Measurements from ENCODE around the gene AR. TPM values are rescaled to one million over a fixed set of nuclear protein-coding genes. Genes with fewer than 3 reads are reported as not detected.

Gene AR
- total and polyA plus RNA-seq, 9 of the 15 experiments (the other 6 are each of a cell fraction or from before 2014, with no cell fraction given) = 0.01 to 0.04 (median 0.01) TPM; not detected in 6

DNA sequence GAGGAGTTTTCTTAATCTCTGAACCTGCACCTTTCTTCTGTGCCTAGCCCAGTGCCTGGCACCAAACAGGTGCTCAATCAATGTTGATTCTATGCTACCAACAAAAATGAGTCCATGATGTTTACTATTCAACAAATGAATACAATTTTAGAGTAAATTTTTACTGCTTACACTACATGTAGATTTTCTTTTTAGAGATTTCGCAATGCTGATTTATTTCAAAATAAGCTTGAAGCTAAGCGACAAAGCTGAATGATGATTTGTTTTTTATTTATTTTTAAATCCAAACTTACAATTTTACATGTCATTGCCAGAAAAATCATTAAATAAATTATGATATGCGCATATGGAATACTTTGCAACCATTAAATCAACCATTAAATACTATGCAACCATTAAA, 55.7 kb downstream of the AR start:
- in situ Hi-C loops (cut with MboI) (no loop called here), intact Hi-C loops (cut with micrococcal nuclease) (no loop called here)
- no peak overlapping the region for H3K4me3 ChIP-seq
- H3K9ac ChIP-seq (ENCODE audit: insufficient read depth in 1 of 2, low read depth in 2 of 2, low read length in 2 of 2) = no peak overlapping the region
- H3K4me2 ChIP-seq (ENCODE audit: insufficient read depth, low read length) = no peak overlapping the region
- no peak overlapping the region for H2AFZ ChIP-seq (ENCODE audit: low read depth, low read length)
- no peaks in the 10 kb centered on the region for H3K4me1 ChIP-seq (replicated peaks in 1 of 2; ENCODE audit: control insufficient read depth in 2 of 2, insufficient read depth in 2 of 2, low read length in 2 of 2)
- no peaks in the 10 kb centered on the region for H3K9me3 ChIP-seq (replicated peaks; ENCODE audit: control insufficient read depth, insufficient read depth, low read depth, low read length)
- ChIA-PET POLR2A (no interaction called here), CTCF (ENCODE audit: low intra/inter-chr PET ratio) (no interaction called here)
- no peaks in the 10 kb centered on the region for H3K27me3 ChIP-seq (ENCODE audit: control insufficient read depth in 2 of 2, insufficient read depth in 2 of 2, low read length in 2 of 2)
- DNase-seq (ENCODE audit: extremely low read depth in 1 of 4, low spot score in 3 of 4) = no peak
- no peak for ATAC-seq
- no peak overlapping the region for H3K27ac ChIP-seq (ENCODE audit: extremely low read depth, low read depth, low read length)
- WGBS (ENCODE audit: insufficient coverage, low coverage, missing lambda C conversion rate) = 3% methylated on average over 3 of the region's 3 CpGs
- FAIRE-seq = no peak
- H3K79me2 ChIP-seq (ENCODE audit: control insufficient read depth, insufficient read depth, low read length) = no peaks in the 10 kb centered on the region
- H4K20me1 ChIP-seq (replicated peaks; ENCODE audit: control insufficient read depth, insufficient read depth, low read length) = no peaks in the 10 kb centered on the region
- H3K9me1 ChIP-seq (ENCODE audit: control insufficient read depth, insufficient read depth, low read length) = no peaks in the 10 kb centered on the region
- no peaks in the 10 kb centered on the region for H3K36me3 ChIP-seq (ENCODE audit: control insufficient read depth, insufficient read depth, low read length)
- no TSS peak for BruUV-seq (replicated peaks)
- no peak for TF ChIP-seq ZNF12 (CRISPR knock-in tag; IDR thresholded peaks at IDR 0.05)
- TF ChIP-seq CEBPG (CRISPR knock-in tag; IDR thresholded peaks at IDR 0.05) = no peak
- TF ChIP-seq CEBPG (tag; conservative IDR thresholded peaks at IDR 0.05 in 1 of 2, IDR thresholded peaks at IDR 0.05 in 1 of 2) = 0 out of 4 replicates have a peak, but pooled peaks of 1 of the 2 experiments have one; percentile 11

DNA sequence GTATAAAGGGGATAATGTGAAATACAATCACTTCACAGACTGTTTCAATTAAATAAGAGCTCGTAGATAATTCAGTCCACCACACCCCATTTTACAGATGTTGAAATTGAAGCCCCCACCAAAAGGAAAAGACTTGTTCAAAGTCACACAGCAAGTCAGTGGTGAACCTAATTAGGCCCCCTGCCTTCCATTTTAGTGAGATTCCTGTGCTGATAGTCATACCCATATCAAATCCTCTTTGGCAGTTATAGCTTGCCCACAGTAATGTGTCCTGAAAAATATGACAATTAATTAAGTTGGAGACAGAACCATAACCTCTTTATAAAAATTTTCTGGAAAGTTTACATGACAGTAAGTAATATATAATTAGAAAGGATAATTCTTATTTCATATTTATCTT, 58.0 kb downstream of the AR start:
- Histone ChIP-seq H3K4me3 (no peak overlapping the region), H3K9me3 (replicated peaks; ENCODE audit: control insufficient read depth, insufficient read depth, low read depth, low read length) (no peaks in the 10 kb centered on the region), H3K9me1 (ENCODE audit: control insufficient read depth, insufficient read depth, low read length) (no peaks in the 10 kb centered on the region), H4K20me1 (replicated peaks; ENCODE audit: control insufficient read depth, insufficient read depth, low read length) (no peaks in the 10 kb centered on the region), H2AFZ (ENCODE audit: low read depth, low read length) (no peak overlapping the region), H3K4me1 (replicated peaks in 1 of 2; ENCODE audit: control insufficient read depth in 2 of 2, insufficient read depth in 2 of 2, low read length in 2 of 2) (no peaks in the 10 kb centered on the region), H3K79me2 (ENCODE audit: control insufficient read depth, insufficient read depth, low read length) (no peaks in the 10 kb centered on the region), H3K4me2 (ENCODE audit: insufficient read depth, low read length) (no peak overlapping the region), H3K9ac (ENCODE audit: insufficient read depth in 1 of 2, low read depth in 2 of 2, low read length in 2 of 2) (no peak overlapping the region), H3K27me3 (ENCODE audit: control insufficient read depth in 2 of 2, insufficient read depth in 2 of 2, low read length in 2 of 2) (no peaks in the 10 kb centered on the region), H3K27ac (ENCODE audit: extremely low read depth, low read depth, low read length) (no peak overlapping the region), H3K36me3 (ENCODE audit: control insufficient read depth, insufficient read depth, low read length) (no peaks in the 10 kb centered on the region)
- DNase-seq (ENCODE audit: extremely low read depth in 1 of 4, low spot score in 3 of 4) = no peak
- CTCF ChIA-PET (ENCODE audit: low intra/inter-chr PET ratio) = no interaction called here
- POLR2A ChIA-PET = interaction anchor here (0.8 kb wide), 1 partner anchor 14 kb away, joined by 3 read pairs; no protein-coding TSS in a partner anchor
- no peak for FAIRE-seq
- whole genome bisulfite sequencing (ENCODE audit: insufficient coverage, low coverage, missing lambda C conversion rate) = 0% methylated on average over 1 of the region's 1 CpG
- intact Hi-C loops (cut with micrococcal nuclease) (no loop called here), in situ Hi-C loops (cut with MboI) (no loop called here)
- no peak for ATAC-seq
- BruUV-seq (replicated peaks) = no TSS peak
- TF ChIP-seq ZKSCAN1 (IDR thresholded peaks at IDR 0.05; ENCODE audit: low read depth, low read length) (no peak), ZNF589 (CRISPR knock-in tag; IDR thresholded peaks at IDR 0.05; ENCODE audit: low read depth) (no peak), POLR2AphosphoS2 (IDR thresholded peaks at IDR 0.05; ENCODE audit: low read length) (no peak)
- TF ChIP-seq, protein P1, sequence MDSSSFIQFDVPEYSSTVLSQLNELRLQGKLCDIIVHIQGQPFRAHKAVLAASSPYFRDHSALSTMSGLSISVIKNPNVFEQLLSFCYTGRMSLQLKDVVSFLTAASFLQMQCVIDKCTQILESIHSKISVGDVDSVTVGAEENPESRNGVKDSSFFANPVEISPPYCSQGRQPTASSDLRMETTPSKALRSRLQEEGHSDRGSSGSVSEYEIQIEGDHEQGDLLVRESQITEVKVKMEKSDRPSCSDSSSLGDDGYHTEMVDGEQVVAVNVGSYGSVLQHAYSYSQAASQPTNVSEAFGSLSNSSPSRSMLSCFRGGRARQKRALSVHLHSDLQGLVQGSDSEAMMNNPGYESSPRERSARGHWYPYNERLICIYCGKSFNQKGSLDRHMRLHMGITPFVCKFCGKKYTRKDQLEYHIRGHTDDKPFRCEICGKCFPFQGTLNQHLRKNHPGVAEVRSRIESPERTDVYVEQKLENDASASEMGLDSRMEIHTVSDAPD (CRISPR knock-in tag; IDR thresholded peaks at IDR 0.05) = no peak
- TF ChIP-seq, protein P2, sequence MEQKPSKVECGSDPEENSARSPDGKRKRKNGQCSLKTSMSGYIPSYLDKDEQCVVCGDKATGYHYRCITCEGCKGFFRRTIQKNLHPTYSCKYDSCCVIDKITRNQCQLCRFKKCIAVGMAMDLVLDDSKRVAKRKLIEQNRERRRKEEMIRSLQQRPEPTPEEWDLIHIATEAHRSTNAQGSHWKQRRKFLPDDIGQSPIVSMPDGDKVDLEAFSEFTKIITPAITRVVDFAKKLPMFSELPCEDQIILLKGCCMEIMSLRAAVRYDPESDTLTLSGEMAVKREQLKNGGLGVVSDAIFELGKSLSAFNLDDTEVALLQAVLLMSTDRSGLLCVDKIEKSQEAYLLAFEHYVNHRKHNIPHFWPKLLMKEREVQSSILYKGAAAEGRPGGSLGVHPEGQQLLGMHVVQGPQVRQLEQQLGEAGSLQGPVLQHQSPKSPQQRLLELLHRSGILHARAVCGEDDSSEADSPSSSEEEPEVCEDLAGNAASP (IDR thresholded peaks at IDR 0.05) = no peak
- TF ChIP-seq, protein P3, sequence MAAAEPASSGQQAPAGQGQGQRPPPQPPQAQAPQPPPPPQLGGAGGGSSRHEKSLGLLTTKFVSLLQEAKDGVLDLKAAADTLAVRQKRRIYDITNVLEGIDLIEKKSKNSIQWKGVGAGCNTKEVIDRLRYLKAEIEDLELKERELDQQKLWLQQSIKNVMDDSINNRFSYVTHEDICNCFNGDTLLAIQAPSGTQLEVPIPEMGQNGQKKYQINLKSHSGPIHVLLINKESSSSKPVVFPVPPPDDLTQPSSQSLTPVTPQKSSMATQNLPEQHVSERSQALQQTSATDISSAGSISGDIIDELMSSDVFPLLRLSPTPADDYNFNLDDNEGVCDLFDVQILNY (CRISPR knock-in tag; IDR thresholded peaks at IDR 0.05) = no peak

Measured in K562 (cell line).